ENCODE measurements around the gene CDH7. TPM values are rescaled to one million over a fixed set of nuclear protein-coding genes. Genes with fewer than 3 reads are reported as not detected.

The CDH7 gene
- total and polyA plus RNA-seq, 2 of the 13 experiments (the other 11 are each of a cell fraction or from before 2014, with no cell fraction given) = not detected

DNA sequence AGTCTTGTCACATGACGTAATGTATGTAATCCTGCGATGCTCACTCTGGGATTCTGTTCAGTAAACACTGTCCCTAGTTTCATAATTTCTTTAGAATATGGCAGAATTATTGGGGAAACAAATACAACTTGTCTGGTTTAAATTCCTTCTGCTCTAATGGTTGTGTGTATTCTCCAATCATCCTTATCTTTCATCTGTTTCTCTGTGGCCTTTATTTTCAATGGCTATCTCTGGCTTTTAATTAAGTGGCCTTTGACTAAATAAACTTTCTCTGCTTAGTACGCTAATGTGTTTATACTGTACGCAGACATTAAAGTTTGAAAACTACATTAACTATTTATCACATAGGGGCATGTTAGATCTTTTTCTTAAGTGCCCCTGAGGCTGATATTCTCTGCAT is 40.9 kb downstream of the CDH7 start:
- TF ChIP-seq, protein P1, sequence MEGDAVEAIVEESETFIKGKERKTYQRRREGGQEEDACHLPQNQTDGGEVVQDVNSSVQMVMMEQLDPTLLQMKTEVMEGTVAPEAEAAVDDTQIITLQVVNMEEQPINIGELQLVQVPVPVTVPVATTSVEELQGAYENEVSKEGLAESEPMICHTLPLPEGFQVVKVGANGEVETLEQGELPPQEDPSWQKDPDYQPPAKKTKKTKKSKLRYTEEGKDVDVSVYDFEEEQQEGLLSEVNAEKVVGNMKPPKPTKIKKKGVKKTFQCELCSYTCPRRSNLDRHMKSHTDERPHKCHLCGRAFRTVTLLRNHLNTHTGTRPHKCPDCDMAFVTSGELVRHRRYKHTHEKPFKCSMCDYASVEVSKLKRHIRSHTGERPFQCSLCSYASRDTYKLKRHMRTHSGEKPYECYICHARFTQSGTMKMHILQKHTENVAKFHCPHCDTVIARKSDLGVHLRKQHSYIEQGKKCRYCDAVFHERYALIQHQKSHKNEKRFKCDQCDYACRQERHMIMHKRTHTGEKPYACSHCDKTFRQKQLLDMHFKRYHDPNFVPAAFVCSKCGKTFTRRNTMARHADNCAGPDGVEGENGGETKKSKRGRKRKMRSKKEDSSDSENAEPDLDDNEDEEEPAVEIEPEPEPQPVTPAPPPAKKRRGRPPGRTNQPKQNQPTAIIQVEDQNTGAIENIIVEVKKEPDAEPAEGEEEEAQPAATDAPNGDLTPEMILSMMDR (CRISPR knock-in tag; IDR thresholded peaks at IDR 0.05) = no peak
- TF ChIP-seq TRIM24 (CRISPR knock-in tag; IDR thresholded peaks at IDR 0.05) (no peak), ARNT (IDR thresholded peaks at IDR 0.05) (no peak), TBX2 (CRISPR knock-in tag; IDR thresholded peaks at IDR 0.05; ENCODE audit: borderline replicate concordance) (no peak), ZFP1 (CRISPR knock-in tag; IDR thresholded peaks at IDR 0.05) (no peak), ZFX (CRISPR knock-in tag; IDR thresholded peaks at IDR 0.05; ENCODE audit: low read depth) (no peak)
- TF ChIP-seq, protein P2, sequence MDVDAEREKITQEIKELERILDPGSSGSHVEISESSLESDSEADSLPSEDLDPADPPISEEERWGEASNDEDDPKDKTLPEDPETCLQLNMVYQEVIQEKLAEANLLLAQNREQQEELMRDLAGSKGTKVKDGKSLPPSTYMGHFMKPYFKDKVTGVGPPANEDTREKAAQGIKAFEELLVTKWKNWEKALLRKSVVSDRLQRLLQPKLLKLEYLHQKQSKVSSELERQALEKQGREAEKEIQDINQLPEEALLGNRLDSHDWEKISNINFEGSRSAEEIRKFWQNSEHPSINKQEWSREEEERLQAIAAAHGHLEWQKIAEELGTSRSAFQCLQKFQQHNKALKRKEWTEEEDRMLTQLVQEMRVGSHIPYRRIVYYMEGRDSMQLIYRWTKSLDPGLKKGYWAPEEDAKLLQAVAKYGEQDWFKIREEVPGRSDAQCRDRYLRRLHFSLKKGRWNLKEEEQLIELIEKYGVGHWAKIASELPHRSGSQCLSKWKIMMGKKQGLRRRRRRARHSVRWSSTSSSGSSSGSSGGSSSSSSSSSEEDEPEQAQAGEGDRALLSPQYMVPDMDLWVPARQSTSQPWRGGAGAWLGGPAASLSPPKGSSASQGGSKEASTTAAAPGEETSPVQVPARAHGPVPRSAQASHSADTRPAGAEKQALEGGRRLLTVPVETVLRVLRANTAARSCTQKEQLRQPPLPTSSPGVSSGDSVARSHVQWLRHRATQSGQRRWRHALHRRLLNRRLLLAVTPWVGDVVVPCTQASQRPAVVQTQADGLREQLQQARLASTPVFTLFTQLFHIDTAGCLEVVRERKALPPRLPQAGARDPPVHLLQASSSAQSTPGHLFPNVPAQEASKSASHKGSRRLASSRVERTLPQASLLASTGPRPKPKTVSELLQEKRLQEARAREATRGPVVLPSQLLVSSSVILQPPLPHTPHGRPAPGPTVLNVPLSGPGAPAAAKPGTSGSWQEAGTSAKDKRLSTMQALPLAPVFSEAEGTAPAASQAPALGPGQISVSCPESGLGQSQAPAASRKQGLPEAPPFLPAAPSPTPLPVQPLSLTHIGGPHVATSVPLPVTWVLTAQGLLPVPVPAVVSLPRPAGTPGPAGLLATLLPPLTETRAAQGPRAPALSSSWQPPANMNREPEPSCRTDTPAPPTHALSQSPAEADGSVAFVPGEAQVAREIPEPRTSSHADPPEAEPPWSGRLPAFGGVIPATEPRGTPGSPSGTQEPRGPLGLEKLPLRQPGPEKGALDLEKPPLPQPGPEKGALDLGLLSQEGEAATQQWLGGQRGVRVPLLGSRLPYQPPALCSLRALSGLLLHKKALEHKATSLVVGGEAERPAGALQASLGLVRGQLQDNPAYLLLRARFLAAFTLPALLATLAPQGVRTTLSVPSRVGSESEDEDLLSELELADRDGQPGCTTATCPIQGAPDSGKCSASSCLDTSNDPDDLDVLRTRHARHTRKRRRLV (CRISPR knock-in tag; IDR thresholded peaks at IDR 0.05) = no peak
- TF ChIP-seq, protein P3, sequence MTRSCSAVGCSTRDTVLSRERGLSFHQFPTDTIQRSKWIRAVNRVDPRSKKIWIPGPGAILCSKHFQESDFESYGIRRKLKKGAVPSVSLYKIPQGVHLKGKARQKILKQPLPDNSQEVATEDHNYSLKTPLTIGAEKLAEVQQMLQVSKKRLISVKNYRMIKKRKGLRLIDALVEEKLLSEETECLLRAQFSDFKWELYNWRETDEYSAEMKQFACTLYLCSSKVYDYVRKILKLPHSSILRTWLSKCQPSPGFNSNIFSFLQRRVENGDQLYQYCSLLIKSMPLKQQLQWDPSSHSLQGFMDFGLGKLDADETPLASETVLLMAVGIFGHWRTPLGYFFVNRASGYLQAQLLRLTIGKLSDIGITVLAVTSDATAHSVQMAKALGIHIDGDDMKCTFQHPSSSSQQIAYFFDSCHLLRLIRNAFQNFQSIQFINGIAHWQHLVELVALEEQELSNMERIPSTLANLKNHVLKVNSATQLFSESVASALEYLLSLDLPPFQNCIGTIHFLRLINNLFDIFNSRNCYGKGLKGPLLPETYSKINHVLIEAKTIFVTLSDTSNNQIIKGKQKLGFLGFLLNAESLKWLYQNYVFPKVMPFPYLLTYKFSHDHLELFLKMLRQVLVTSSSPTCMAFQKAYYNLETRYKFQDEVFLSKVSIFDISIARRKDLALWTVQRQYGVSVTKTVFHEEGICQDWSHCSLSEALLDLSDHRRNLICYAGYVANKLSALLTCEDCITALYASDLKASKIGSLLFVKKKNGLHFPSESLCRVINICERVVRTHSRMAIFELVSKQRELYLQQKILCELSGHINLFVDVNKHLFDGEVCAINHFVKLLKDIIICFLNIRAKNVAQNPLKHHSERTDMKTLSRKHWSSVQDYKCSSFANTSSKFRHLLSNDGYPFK (CRISPR knock-in tag; IDR thresholded peaks at IDR 0.05; ENCODE audit: borderline replicate concordance) = no peak
- TF ChIP-seq, protein P4, sequence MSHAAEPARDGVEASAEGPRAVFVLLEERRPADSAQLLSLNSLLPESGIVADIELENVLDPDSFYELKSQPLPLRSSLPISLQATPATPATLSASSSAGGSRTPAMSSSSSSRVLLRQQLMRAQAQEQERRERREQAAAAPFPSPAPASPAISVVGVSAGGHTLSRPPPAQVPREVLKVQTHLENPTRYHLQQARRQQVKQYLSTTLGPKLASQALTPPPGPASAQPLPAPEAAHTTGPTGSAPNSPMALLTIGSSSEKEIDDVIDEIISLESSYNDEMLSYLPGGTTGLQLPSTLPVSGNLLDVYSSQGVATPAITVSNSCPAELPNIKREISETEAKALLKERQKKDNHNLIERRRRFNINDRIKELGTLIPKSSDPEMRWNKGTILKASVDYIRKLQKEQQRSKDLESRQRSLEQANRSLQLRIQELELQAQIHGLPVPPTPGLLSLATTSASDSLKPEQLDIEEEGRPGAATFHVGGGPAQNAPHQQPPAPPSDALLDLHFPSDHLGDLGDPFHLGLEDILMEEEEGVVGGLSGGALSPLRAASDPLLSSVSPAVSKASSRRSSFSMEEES (CRISPR knock-in tag; IDR thresholded peaks at IDR 0.05) = no peak
- Histone ChIP-seq H2AFZ (ENCODE audit: low read length) (no peak overlapping the region), H3K4me2 (ENCODE audit: low read depth, low read length) (no peak overlapping the region), H3K36me3 (replicated peaks in 1 of 2; ENCODE audit: control insufficient read depth in 1 of 2, insufficient read depth in 2 of 2, low read length in 2 of 2) (no peaks in the 10 kb centered on the region), H3K27ac (ENCODE audit: extremely low read length, insufficient read depth, low read length) (no peak overlapping the region), H3K9me3 (ENCODE audit: low read length) (no peaks in the 10 kb centered on the region), H3K4me1 (ENCODE audit: insufficient read depth, low read length) (no peaks in the 10 kb centered on the region), H3K4me3 (replicated peaks in 1 of 3; ENCODE audit: insufficient read depth in 1 of 3, low read depth in 2 of 3, low read length in 3 of 3) (no peak overlapping the region), H3K79me2 (ENCODE audit: insufficient read depth, low read length) (no peaks in the 10 kb centered on the region), H4K20me1 (ENCODE audit: insufficient read depth, low read length) (no peaks in the 10 kb centered on the region), H3K27me3 (ENCODE audit: control insufficient read depth in 1 of 2, insufficient read depth in 2 of 2, low read length in 2 of 2) (no peaks in the 10 kb centered on the region), H3K9ac (ENCODE audit: insufficient read depth, low read depth, low read length) (no peak overlapping the region)
- 41% methylated on average over 4 of the region's 4 CpGs for WGBS (ENCODE audit: low lambda C conversion rate)
- FAIRE-seq = no peak
- intact Hi-C loops (cut with micrococcal nuclease; ENCODE audit: unreplicated experiment) (no loop called here), in situ Hi-C loops (cut with HindIII; ENCODE audit: extremely low pct_ligation_motif_present, low pct_unique_long_range_greater_than_20kb) (no loop called here)
- DNase-seq (ENCODE audit: low spot score) = no peak
- ATAC-seq = no peak
- no TSS peak for BruUV-seq (replicated peaks)
- ChIA-PET CTCF (ENCODE audit: low intra/inter-chr PET ratio, low total read pairs) (no interaction called here), POLR2A (no interaction called here)

All from HepG2 (cell line).